ENCODE measurements around the gene FAM168A.

FAM168A gene

DNA sequence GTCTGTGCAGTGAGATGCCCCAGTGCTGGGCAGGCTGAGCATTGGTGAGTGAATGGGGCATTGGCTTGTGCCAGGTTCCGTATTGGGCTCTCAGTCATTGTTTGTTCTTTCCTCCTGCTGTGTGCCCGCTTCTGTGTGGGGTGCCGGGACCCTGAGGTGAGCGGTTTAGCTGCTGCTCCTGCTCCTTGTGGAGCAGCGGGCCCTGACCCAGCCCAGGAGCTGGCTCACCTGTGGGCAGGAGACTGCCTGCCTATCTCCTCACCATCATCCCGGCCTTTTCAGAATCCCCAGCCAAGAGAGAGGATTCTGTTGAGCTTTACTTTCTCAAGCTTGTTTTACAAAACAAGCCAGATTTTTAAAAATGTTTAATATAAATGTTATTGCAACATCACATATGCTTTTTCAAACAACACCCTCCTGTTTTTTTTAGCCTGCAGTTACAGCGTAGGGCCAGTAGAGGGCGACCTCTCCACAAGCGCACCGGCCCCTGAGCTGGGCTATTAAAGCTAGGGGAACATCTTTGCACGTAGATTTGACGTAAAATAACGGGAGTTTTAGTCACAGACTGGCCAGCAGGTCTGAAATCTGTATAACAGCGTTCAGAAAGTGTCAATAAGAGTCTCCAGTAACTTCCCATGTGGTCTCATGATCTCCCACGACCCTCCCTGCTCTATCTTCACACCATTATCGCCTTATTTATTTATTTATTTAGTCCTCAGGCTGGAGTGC lies 246.8 kb downstream of the FAM168A start:
- peak overlapping the region; percentile 38 for H3K27ac ChIP-seq
- ChIA-PET CTCF (interaction anchor here (0.6 to 3.3 kb wide), 28 partner anchors 9 to 333 kb away, joined by 3 to 25 read pairs (median 6); partner anchors contain the start of gene ARHGEF17), POLR2A (ENCODE audit: low non-redundant PET) (no interaction called here)
- TF ChIP-seq, protein P1, sequence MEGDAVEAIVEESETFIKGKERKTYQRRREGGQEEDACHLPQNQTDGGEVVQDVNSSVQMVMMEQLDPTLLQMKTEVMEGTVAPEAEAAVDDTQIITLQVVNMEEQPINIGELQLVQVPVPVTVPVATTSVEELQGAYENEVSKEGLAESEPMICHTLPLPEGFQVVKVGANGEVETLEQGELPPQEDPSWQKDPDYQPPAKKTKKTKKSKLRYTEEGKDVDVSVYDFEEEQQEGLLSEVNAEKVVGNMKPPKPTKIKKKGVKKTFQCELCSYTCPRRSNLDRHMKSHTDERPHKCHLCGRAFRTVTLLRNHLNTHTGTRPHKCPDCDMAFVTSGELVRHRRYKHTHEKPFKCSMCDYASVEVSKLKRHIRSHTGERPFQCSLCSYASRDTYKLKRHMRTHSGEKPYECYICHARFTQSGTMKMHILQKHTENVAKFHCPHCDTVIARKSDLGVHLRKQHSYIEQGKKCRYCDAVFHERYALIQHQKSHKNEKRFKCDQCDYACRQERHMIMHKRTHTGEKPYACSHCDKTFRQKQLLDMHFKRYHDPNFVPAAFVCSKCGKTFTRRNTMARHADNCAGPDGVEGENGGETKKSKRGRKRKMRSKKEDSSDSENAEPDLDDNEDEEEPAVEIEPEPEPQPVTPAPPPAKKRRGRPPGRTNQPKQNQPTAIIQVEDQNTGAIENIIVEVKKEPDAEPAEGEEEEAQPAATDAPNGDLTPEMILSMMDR (conservative IDR thresholded peaks at IDR 0.05; ENCODE audit: low read depth), result peak; percentile 98
- DNase-seq (ENCODE audit: low spot score), result peak; percentile 84
